GM23338 (cell line): ENCODE measurements around the gene IL13. TPM values are rescaled to one million over a fixed set of nuclear protein-coding genes. Genes with fewer than 3 reads are reported as not detected.
"Not testable (repeated sequence)": the region's sequence is repeated elsewhere in the genome, so short reads cannot be mapped to it uniquely, and the experiment has no call there.

Experiments
- ATAC-seq: fragments of 200-7000 bp; cut with Tn5 transposase; 3 replicates; pipeline ENCODE4 v1.9.1; 2020
- DNase-seq: peaks from one replicate; pipeline ENCODE4 v3.0.0-alpha.2; 2015; ENCODE audit warnings: low spot score
- H2AFZ ChIP-seq: fragments of 200-600 bp; sonication (generic); 2 replicates; pipeline ENCODE4 v1.8.0; 2016; ENCODE audit warnings: antibody characterized with exemption, mild to moderate bottlenecking, moderate library complexity
- H3F3A ChIP-seq: fragments of 200-600 bp; sonication (generic); replicated peaks from 2 replicates; pipeline ENCODE4 v1.8.0; 2017; ENCODE audit warnings: antibody characterized with exemption, mixed run types, low read depth
- H3K27ac ChIP-seq: fragments of 200-600 bp; sonication (generic); 2 replicates; pipeline ENCODE4 v1.6.1; 2016; ENCODE audit warnings: low read depth
- H3K27me3 ChIP-seq: fragments of 200-600 bp; sonication (generic); 2 replicates; pipeline ENCODE4 v1.8.0; 2016; ENCODE audit warnings: mild to moderate bottlenecking, mixed run types, moderate library complexity; ENCODE audit not compliant: insufficient read depth
- H3K36me3 ChIP-seq: fragments of 200-600 bp; sonication (generic); 2 replicates; pipeline ENCODE4 v1.8.0; 2016; ENCODE audit warnings: mild to moderate bottlenecking; ENCODE audit not compliant: insufficient read depth
- H3K4me1 ChIP-seq: fragments of 200-600 bp; sonication (generic); 2 replicates; pipeline ENCODE4 v1.8.0; 2016; ENCODE audit warnings: mild to moderate bottlenecking, moderate library complexity; ENCODE audit not compliant: insufficient read depth
- H3K4me2 ChIP-seq: fragments of 200-600 bp; sonication (generic); 2 replicates; pipeline ENCODE4 v1.7.1; 2017; ENCODE audit warnings: mixed run types
- H3K4me3 ChIP-seq: fragments of 200-600 bp; sonication (generic); 2 replicates; pipeline ENCODE4 v1.6.1; 2016; ENCODE audit warnings: mixed run types
- H3K79me2 ChIP-seq: fragments of 200-600 bp; sonication (generic); replicated peaks from 2 replicates; pipeline ENCODE4 v1.8.0; 2017; ENCODE audit warnings: mild to moderate bottlenecking; ENCODE audit not compliant: insufficient read depth
- H3K9me2 ChIP-seq: fragments of 200-600 bp; sonication (generic); 2 replicates; pipeline ENCODE4 v1.8.0; 2017; ENCODE audit not compliant: insufficient read depth
- H4K20me1 ChIP-seq: fragments of 200-600 bp; sonication (generic); replicated peaks from 2 replicates; pipeline ENCODE4 v1.8.0; 2017; ENCODE audit warnings: mild to moderate bottlenecking; ENCODE audit not compliant: insufficient read depth
- H3K27ac Mint-ChIP-seq: 2 replicates; pipeline ENCODE4 v1.8.0; 2020; ENCODE audit warnings: inconsistent platforms, mild to moderate bottlenecking, moderate library complexity, mixed read lengths
- H3K27me3 Mint-ChIP-seq: 3 replicates; pipeline ENCODE4 v1.8.0; 2022; ENCODE audit warnings: low read depth, mild to moderate bottlenecking, moderate library complexity, mixed read lengths, inconsistent platforms; ENCODE audit not compliant: insufficient read depth, poor library complexity
- H3K36me3 Mint-ChIP-seq: 3 replicates; pipeline ENCODE4 v1.8.0; 2021; ENCODE audit warnings: low read depth, mild to moderate bottlenecking, inconsistent platforms, moderate library complexity, mixed read lengths
- H3K4me1 Mint-ChIP-seq: 3 replicates; pipeline ENCODE4 v1.8.0; 2020; ENCODE audit warnings: mild to moderate bottlenecking, inconsistent platforms, mixed read lengths
- H3K4me3 Mint-ChIP-seq: 3 replicates; pipeline ENCODE4 v1.8.0; 2021; ENCODE audit warnings: moderate library complexity, mild to moderate bottlenecking, inconsistent platforms, mixed read lengths
- H3K9me3 Mint-ChIP-seq: 3 replicates; pipeline ENCODE4 v1.8.0; 2020; ENCODE audit warnings: moderate library complexity, mild to moderate bottlenecking, inconsistent platforms, mixed read lengths
- CREB1 ChIP-seq: fragments of 250-450 bp; sonication (Bioruptor Pico); IDR thresholded peaks from 2 replicates; pipeline ENCODE4 v1.5.0; 2020; ENCODE audit warnings: low read depth, mild to moderate bottlenecking, moderate library complexity
- EZH2 ChIP-seq: fragments of 200-600 bp; sonication (generic); IDR thresholded peaks from one replicate; pipeline ENCODE4 v1.8.0; 2017; ENCODE audit warnings: antibody characterized with exemption, mild to moderate bottlenecking, low read depth; ENCODE audit not compliant: unreplicated experiment
- EZH2phosphoT487 ChIP-seq: fragments of 200-600 bp; sonication (generic); IDR thresholded peaks from one replicate; pipeline ENCODE4 v1.8.1; 2018; ENCODE audit warnings: antibody characterized with exemption; ENCODE audit not compliant: unreplicated experiment
- JUNB ChIP-seq: IDR thresholded peaks from one replicate; pipeline ENCODE4 v1.6.1; 2016; ENCODE audit warnings: antibody characterized with exemption; ENCODE audit not compliant: unreplicated experiment
- NANOG ChIP-seq: IDR thresholded peaks from 2 replicates; pipeline ENCODE4 v1.6.1; 2016; ENCODE audit warnings: antibody characterized with exemption, borderline replicate concordance
- REST ChIP-seq: IDR thresholded peaks from one replicate; pipeline ENCODE4 v1.6.1; 2018; ENCODE audit warnings: antibody characterized with exemption; ENCODE audit not compliant: unreplicated experiment
- STAT1 ChIP-seq: IDR thresholded peaks from one replicate; pipeline ENCODE4 v1.6.1; 2016; ENCODE audit warnings: antibody characterized with exemption; ENCODE audit not compliant: unreplicated experiment
- ZNF114 ChIP-seq: fragments of 250-450 bp; sonication (Bioruptor Pico); IDR thresholded peaks from 2 replicates; pipeline ENCODE4 v1.5.0; 2020; ENCODE audit warnings: mild to moderate bottlenecking, moderate library complexity
- ZNF331 ChIP-seq: fragments of 250-450 bp; sonication (Bioruptor Pico); IDR thresholded peaks from 2 replicates; pipeline ENCODE4 v1.5.0; 2020; ENCODE audit warnings: low read depth, mild to moderate bottlenecking, moderate library complexity
- polyA plus RNA-seq: library from polyadenylated mRNA; unstranded; fragments of >200 nt; fragmentation: Nextera tagmentation; extraction: Ambion mirVana; gene quantifications from 2 replicates; pipeline ENCODE4 v1.2.1, GENCODE V29; 2016
- total RNA-seq: library from RNA; depleted of rRNA; stranded (reverse); fragments of >200 nt; shearing (Covaris generic); gene quantifications from 2 replicates; pipeline ENCODE4 v1.2.3, GENCODE V29; 2014
- TF ChIP-seq, protein P1 (sequence below): fragments of 250-450 bp; sonication (Bioruptor Pico); IDR thresholded peaks from 2 replicates; pipeline ENCODE4 v1.5.0; 2020; ENCODE audit warnings: mild to moderate bottlenecking, moderate library complexity
- TF ChIP-seq, protein P2 (sequence below): IDR thresholded peaks from 2 replicates; pipeline ENCODE4 v1.6.1; 2016; ENCODE audit warnings: antibody characterized with exemption

Gene IL13
- total and polyA plus RNA-seq, 2 experiments from 2014 or later: not detected

GRCh38 chr5:132633587-132633986 lies 24.4 kb upstream of the IL13 start:
- not testable (repeated sequence) for DNase-seq, H3K36me3 ChIP-seq, H3F3A ChIP-seq, H3K79me2 ChIP-seq, H3K4me3 ChIP-seq, ATAC-seq, H3K27me3 Mint-ChIP-seq, H3K4me2 ChIP-seq, H3K4me1 ChIP-seq, H4K20me1 ChIP-seq, H3K9me2 ChIP-seq, H3K4me3 Mint-ChIP-seq, H3K27ac ChIP-seq, H3K9me3 Mint-ChIP-seq, H3K27ac Mint-ChIP-seq, H3K4me1 Mint-ChIP-seq, H2AFZ ChIP-seq, H3K27me3 ChIP-seq
- peaks cover 17% of the 10 kb centered on the region for H3K36me3 Mint-ChIP-seq

DNA sequence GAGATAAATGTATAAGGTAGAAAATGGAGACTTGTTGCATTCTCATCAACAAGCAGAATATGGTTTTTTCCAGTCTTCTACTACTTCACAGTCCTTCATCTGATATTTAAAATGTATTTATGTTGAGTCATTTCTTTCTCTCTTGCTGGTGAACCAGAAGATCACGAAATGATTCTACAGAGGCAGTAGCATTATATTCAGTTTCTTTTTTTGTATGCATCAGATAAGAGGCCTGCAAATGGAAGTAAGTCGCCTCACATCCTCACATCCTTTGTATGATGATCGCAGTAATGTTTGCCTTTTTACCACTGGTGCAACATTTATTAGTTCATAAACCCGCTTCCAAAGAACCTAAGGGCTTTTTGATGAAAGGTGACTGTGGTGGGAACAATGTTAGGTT lies 22.1 kb upstream of the IL13 start:
- Histone ChIP-seq H3K9me2 (no peaks in the 10 kb centered on the region), H3K79me2 (no peaks in the 10 kb centered on the region), H4K20me1 (no peaks in the 10 kb centered on the region), H3K4me3 (no peak overlapping the region), H3K36me3 (0 out of 2 replicates have a peak, but pooled peaks cover 6% of the 10 kb centered on the region), H3K4me1 (no peaks in the 10 kb centered on the region), H2AFZ (no peak overlapping the region), H3K27ac (no peak overlapping the region), H3K27me3 (no peaks in the 10 kb centered on the region), H3F3A (no peaks in the 10 kb centered on the region), H3K4me2 (no peak overlapping the region)
- no peak overlapping the region for H3K4me3 Mint-ChIP-seq
- H3K27me3 Mint-ChIP-seq: no peaks in the 10 kb centered on the region
- DNase-seq: no peak
- TF ChIP-seq, protein P1, sequence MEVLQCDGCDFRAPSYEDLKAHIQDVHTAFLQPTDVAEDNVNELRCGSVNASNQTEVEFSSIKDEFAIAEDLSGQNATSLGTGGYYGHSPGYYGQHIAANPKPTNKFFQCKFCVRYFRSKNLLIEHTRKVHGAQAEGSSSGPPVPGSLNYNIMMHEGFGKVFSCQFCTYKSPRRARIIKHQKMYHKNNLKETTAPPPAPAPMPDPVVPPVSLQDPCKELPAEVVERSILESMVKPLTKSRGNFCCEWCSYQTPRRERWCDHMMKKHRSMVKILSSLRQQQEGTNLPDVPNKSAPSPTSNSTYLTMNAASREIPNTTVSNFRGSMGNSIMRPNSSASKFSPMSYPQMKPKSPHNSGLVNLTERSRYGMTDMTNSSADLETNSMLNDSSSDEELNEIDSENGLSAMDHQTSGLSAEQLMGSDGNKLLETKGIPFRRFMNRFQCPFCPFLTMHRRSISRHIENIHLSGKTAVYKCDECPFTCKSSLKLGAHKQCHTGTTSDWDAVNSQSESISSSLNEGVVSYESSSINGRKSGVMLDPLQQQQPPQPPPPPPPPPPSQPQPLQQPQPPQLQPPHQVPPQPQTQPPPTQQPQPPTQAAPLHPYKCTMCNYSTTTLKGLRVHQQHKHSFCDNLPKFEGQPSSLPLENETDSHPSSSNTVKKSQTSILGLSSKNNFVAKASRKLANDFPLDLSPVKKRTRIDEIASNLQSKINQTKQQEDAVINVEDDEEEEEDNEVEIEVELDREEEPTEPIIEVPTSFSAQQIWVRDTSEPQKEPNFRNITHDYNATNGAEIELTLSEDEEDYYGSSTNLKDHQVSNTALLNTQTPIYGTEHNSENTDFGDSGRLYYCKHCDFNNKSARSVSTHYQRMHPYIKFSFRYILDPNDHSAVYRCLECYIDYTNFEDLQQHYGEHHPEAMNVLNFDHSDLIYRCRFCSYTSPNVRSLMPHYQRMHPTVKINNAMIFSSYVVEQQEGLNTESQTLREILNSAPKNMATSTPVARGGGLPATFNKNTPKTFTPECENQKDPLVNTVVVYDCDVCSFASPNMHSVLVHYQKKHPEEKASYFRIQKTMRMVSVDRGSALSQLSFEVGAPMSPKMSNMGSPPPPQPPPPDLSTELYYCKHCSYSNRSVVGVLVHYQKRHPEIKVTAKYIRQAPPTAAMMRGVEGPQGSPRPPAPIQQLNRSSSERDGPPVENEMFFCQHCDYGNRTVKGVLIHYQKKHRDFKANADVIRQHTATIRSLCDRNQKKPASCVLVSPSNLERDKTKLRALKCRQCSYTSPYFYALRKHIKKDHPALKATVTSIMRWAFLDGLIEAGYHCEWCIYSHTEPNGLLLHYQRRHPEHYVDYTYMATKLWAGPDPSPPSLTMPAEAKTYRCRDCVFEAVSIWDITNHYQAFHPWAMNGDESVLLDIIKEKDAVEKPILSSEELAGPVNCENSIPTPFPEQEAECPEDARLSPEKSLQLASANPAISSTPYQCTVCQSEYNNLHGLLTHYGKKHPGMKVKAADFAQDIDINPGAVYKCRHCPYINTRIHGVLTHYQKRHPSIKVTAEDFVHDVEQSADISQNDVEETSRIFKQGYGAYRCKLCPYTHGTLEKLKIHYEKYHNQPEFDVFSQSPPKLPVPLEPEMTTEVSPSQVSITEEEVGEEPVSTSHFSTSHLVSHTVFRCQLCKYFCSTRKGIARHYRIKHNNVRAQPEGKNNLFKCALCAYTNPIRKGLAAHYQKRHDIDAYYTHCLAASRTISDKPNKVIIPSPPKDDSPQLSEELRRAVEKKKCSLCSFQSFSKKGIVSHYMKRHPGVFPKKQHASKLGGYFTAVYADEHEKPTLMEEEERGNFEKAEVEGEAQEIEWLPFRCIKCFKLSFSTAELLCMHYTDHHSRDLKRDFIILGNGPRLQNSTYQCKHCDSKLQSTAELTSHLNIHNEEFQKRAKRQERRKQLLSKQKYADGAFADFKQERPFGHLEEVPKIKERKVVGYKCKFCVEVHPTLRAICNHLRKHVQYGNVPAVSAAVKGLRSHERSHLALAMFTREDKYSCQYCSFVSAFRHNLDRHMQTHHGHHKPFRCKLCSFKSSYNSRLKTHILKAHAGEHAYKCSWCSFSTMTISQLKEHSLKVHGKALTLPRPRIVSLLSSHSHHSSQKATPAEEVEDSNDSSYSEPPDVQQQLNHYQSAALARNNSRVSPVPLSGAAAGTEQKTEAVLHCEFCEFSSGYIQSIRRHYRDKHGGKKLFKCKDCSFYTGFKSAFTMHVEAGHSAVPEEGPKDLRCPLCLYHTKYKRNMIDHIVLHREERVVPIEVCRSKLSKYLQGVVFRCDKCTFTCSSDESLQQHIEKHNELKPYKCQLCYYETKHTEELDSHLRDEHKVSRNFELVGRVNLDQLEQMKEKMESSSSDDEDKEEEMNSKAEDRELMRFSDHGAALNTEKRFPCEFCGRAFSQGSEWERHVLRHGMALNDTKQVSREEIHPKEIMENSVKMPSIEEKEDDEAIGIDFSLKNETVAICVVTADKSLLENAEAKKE: no peak
- TF ChIP-seq EZH2phosphoT487: no peak
- TF ChIP-seq CREB1: no peak
- TF ChIP-seq ZNF331 (CRISPR knock-in tag): no peak
- no peak for TF ChIP-seq ZNF114 (CRISPR knock-in tag)
- no peak for TF ChIP-seq JUNB
- TF ChIP-seq, protein P2, sequence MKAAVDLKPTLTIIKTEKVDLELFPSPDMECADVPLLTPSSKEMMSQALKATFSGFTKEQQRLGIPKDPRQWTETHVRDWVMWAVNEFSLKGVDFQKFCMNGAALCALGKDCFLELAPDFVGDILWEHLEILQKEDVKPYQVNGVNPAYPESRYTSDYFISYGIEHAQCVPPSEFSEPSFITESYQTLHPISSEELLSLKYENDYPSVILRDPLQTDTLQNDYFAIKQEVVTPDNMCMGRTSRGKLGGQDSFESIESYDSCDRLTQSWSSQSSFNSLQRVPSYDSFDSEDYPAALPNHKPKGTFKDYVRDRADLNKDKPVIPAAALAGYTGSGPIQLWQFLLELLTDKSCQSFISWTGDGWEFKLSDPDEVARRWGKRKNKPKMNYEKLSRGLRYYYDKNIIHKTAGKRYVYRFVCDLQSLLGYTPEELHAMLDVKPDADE: no peak
- TF ChIP-seq EZH2: no peak
- no peak for TF ChIP-seq NANOG
- TF ChIP-seq STAT1: no peak
- no peak for TF ChIP-seq REST
- no peak overlapping the region for H3K27ac Mint-ChIP-seq
- H3K4me1 Mint-ChIP-seq: no peaks in the 10 kb centered on the region
- H3K36me3 Mint-ChIP-seq: peaks cover 21% of the 10 kb centered on the region
- no peak for ATAC-seq
- H3K9me3 Mint-ChIP-seq: no peaks in the 10 kb centered on the region
